ENCODE measurements around the gene UBA5. TPM values are rescaled to one million over a fixed set of nuclear protein-coding genes. Genes with fewer than 3 reads are reported as not detected.

Gene UBA5
- total RNA-seq, 6 donors from 2014 or later: 29.4 to 69.1 (median 41.1) TPM

DNA sequence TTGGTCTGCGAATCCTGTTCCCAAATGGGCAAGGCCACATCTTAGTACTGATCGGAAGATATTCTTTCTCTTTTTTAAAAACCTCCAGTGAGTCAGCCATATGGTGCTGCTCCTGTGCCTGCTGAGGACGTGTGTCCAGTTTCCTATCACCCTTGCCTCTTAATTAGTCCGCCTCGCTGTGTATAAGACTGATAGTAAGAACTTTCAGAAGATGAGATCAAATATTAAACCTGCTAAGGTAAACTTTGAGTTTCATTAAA lies 612 bp downstream of the UBA5 start:
- Histone ChIP-seq H3K4me1 (peaks cover 23 to 34% (median 27%) of the 10 kb centered on the region in 4 donors), H3K4me3 (peak overlapping the region; percentile 74 to 94 (median 78)), H3K9me3 (no peaks in the 10 kb centered on the region), H3K27ac (peak overlapping the region; percentile 91 to 97 (median 96)), H3K27me3 (no peaks in the 10 kb centered on the region), H3K36me3 (no peaks in the 10 kb centered on the region)
- 0 to 3% methylated on average over 5 of the region's 5 CpGs for WGBS, 2 donors
- DNase-seq (no peak), ATAC-seq (ENCODE audit: low FRiP score in 2 of 2) (peak in 1 of 2 donors; percentile 24)
- TF ChIP-seq POLR2AphosphoS5 (IDR thresholded peaks at IDR 0.05) (no peak), POLR2A (IDR thresholded peaks at IDR 0.05) (no peak), EP300 (IDR thresholded peaks at IDR 0.05) (no peak)
- TF ChIP-seq, protein P1, sequence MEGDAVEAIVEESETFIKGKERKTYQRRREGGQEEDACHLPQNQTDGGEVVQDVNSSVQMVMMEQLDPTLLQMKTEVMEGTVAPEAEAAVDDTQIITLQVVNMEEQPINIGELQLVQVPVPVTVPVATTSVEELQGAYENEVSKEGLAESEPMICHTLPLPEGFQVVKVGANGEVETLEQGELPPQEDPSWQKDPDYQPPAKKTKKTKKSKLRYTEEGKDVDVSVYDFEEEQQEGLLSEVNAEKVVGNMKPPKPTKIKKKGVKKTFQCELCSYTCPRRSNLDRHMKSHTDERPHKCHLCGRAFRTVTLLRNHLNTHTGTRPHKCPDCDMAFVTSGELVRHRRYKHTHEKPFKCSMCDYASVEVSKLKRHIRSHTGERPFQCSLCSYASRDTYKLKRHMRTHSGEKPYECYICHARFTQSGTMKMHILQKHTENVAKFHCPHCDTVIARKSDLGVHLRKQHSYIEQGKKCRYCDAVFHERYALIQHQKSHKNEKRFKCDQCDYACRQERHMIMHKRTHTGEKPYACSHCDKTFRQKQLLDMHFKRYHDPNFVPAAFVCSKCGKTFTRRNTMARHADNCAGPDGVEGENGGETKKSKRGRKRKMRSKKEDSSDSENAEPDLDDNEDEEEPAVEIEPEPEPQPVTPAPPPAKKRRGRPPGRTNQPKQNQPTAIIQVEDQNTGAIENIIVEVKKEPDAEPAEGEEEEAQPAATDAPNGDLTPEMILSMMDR (IDR thresholded peaks at IDR 0.05): no peak

DNA sequence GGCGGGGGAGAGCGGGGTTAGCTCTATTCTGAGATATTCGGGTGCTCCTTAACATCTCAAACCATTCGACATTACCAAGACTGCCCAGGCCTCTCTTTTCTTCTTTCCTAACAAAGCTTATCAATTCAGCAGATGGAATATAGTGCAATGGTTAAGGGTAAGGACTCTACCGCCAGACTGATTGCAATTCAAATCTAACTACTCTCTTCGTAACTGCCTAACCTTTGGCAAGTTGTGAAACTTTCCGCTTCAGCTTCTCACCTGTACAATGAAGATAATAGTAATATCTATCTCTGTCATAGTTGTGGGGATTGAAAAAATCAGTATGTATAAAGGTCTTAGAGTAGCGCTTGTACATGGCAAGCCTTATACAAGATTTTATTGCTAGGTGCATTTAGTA lies 972 bp downstream of the UBA5 start:
- ATAC-seq (ENCODE audit: low FRiP score in 2 of 2): no peak
- Histone ChIP-seq H3K36me3 (no peaks in the 10 kb centered on the region), H3K4me1 (peaks cover 23 to 34% (median 27%) of the 10 kb centered on the region in 4 donors), H3K27ac (peak overlapping the region; percentile 91 to 97 (median 96)), H3K27me3 (no peaks in the 10 kb centered on the region), H3K4me3 (peak overlapping the region; percentile 74 to 94 (median 78)), H3K9me3 (no peaks in the 10 kb centered on the region)
- TF ChIP-seq, protein P1 (IDR thresholded peaks at IDR 0.05): no peak
- TF ChIP-seq EP300 (IDR thresholded peaks at IDR 0.05) (no peak), POLR2AphosphoS5 (IDR thresholded peaks at IDR 0.05) (no peak), POLR2A (IDR thresholded peaks at IDR 0.05) (no peak)
- no peak for DNase-seq
- WGBS, 2 donors: 11 to 18% methylated on average over 8 of the region's 8 CpGs

DNA sequence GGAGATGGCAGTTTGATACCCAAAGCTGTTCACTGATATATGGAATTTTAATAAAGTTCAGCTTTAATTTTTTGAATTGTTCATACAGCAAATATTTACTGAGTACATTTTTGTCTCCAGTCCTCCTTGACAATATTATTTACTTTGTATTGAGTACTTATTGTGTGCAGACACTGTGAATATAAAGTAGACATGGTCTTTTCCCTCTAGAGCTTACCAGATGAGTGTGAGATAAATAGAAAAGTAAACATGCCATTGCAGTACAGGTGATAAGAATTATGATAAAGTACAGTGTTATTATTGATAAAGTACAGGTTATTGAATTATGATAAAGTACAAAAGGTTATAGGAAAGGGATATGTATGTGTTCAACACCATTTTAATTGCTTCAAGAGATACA lies 2.1 kb downstream of the UBA5 start:
- TF ChIP-seq POLR2A (IDR thresholded peaks at IDR 0.05): no peak
- ATAC-seq (ENCODE audit: low FRiP score in 2 of 2) (no peak), DNase-seq (no peak)
- Histone ChIP-seq H3K4me3 (peak overlapping the region in 1 of 4 donors; percentile 79), H3K27me3 (no peaks in the 10 kb centered on the region), H3K4me1 (peaks cover 23 to 34% (median 27%) of the 10 kb centered on the region in 4 donors), H3K9me3 (no peaks in the 10 kb centered on the region), H3K27ac (no peak overlapping the region), H3K36me3 (peaks cover 0 to 9% (median 0%) of the 10 kb centered on the region in 4 donors)

DNA sequence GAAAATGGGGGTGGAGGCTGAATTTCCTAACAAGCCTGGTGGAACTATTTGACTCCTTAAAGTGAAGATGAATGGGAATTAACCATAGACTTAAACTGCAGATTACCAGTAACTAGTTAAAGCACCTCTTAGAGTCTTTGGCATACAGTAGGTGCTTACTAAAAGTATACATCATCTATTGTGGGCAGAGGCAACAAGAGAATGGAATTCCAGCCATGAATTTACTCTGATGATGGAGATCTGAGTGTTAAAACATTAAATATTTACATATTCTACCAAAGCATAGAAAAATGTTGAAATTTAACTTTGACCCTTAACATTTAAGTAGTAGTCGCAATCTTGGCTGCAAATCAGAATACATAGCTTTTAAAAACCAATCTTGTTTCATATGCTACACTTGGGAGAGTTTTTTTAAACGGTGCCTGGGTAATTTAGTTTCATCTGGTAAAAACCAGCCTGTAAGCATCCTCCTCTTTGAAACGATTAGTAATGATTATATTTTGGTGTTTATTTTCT lies 5.2 kb downstream of the UBA5 start:
- DNase-seq (no peak), ATAC-seq (ENCODE audit: low FRiP score in 2 of 2) (no peak)
- 41 to 51% methylated on average over 3 of the region's 3 CpGs for WGBS, 2 donors
- H3K27me3 ChIP-seq: no peaks in the 10 kb centered on the region
- peaks cover 0 to 9% (median 0%) of the 10 kb centered on the region in 4 donors for H3K36me3 ChIP-seq
- TF ChIP-seq POLR2AphosphoS5 (IDR thresholded peaks at IDR 0.05): no peak
- TF ChIP-seq, protein P1 (IDR thresholded peaks at IDR 0.05): no peak
- no peak for TF ChIP-seq POLR2A (IDR thresholded peaks at IDR 0.05)
- TF ChIP-seq EP300 (IDR thresholded peaks at IDR 0.05): no peak
- peaks cover 19 to 33% (median 23%) of the 10 kb centered on the region in 4 donors for H3K4me1 ChIP-seq
- H3K4me3 ChIP-seq: no peak overlapping the region
- H3K9me3 ChIP-seq: no peaks in the 10 kb centered on the region
- H3K27ac ChIP-seq: no peak overlapping the region

DNA sequence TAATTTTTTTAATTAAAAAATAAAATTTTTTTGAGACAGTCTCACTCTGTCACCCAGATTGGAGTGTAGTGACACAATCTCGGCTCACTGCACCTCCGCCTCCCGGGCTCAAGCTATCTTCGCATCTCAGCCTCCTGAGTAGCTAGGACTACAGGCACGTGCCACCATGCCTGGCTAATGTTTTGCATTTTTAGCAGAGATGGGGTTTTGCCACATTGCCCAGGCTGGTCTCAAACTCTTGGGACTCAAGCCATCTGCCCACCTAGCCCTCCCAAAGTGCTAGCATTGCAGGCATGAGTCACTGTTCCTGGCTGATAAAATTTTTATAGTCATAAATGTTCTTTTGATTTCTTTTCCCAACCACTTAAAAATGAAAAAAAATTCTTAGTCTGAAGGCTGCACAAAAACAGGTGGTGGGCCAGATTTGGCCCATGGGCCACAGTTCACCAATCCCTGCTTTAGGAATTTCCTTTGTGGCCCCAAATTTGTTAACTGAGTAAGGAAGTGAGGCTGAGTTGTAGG lies 9.2 kb downstream of the UBA5 start:
- DNase-seq: no peak
- H3K27me3 ChIP-seq: no peaks in the 10 kb centered on the region
- peaks cover 0 to 15% (median 4%) of the 10 kb centered on the region in 4 donors for H3K4me1 ChIP-seq
- 98 to 99% methylated on average over 5 of the region's 5 CpGs for WGBS, 2 donors
- no peak overlapping the region for H3K4me3 ChIP-seq
- no peaks in the 10 kb centered on the region for H3K9me3 ChIP-seq
- peak overlapping the region in 1 of 4 donors; percentile 12 for H3K27ac ChIP-seq
- ATAC-seq (ENCODE audit: low FRiP score in 2 of 2): no peak
- H3K36me3 ChIP-seq: peaks cover 3 to 48% (median 10%) of the 10 kb centered on the region in 4 donors
- TF ChIP-seq EP300 (IDR thresholded peaks at IDR 0.05) (no peak), POLR2A (IDR thresholded peaks at IDR 0.05) (no peak), POLR2AphosphoS5 (IDR thresholded peaks at IDR 0.05) (no peak)
- TF ChIP-seq, protein P1 (IDR thresholded peaks at IDR 0.05): no peak

Data from upper lobe of left lung (tissue), 6 donors.